ENCODE data around the gene GAPVD1.

The GAPVD1 gene

GRCh38 chr9:125337236-125337635 lies 75.6 kb downstream of the GAPVD1 start:
- TF ChIP-seq CTCF (IDR thresholded peaks at IDR 0.05; ENCODE audit: low read depth, low read length, missing control alignments) = no peak
- H3K4me3 ChIP-seq (replicated peaks; ENCODE audit: low read depth, low read length) = no peak overlapping the region
- DNase-seq (ENCODE audit: extremely low read depth, low read depth) = no peak

- TF ChIP-seq CTCF (IDR thresholded peaks at IDR 0.05; ENCODE audit: low read depth, low read length, missing control alignments) = no peak
- no peak overlapping the region for H3K4me3 ChIP-seq (replicated peaks; ENCODE audit: low read depth, low read length)
- DNase-seq (ENCODE audit: extremely low read depth, low read depth) = no peak
These were observed 77.3 kb downstream of the GAPVD1 start for GRCh38 chr9:125338929-125339328.

- H3K4me3 ChIP-seq (replicated peaks; ENCODE audit: low read depth, low read length) = no peak overlapping the region
- no peak for TF ChIP-seq CTCF (IDR thresholded peaks at IDR 0.05; ENCODE audit: low read depth, low read length, missing control alignments)
- DNase-seq (ENCODE audit: extremely low read depth, low read depth) = no peak
These were observed 79.9 kb downstream of the GAPVD1 start for GRCh38 chr9:125341566-125341965.

- TF ChIP-seq CTCF (IDR thresholded peaks at IDR 0.05; ENCODE audit: low read depth, low read length, missing control alignments) = no peak
- peak; percentile 20 for DNase-seq (ENCODE audit: extremely low read depth, low read depth)
- no peak overlapping the region for H3K4me3 ChIP-seq (replicated peaks; ENCODE audit: low read depth, low read length)
These were observed 82.1 kb downstream of the GAPVD1 start for GRCh38 chr9:125343518-125344275.

GRCh38 chr9:125346080-125346732 lies 84.6 kb downstream of the GAPVD1 start:
- TF ChIP-seq CTCF (IDR thresholded peaks at IDR 0.05; ENCODE audit: low read depth, low read length, missing control alignments) = no peak
- DNase-seq (ENCODE audit: extremely low read depth, low read depth) = no peak
- no peak overlapping the region for H3K4me3 ChIP-seq (replicated peaks; ENCODE audit: low read depth, low read length)

GRCh38 chr9:125355601-125356000 lies 94.0 kb downstream of the GAPVD1 start:
- no peak overlapping the region for H3K4me3 ChIP-seq (replicated peaks; ENCODE audit: low read depth, low read length)
- no peak for TF ChIP-seq CTCF (IDR thresholded peaks at IDR 0.05; ENCODE audit: low read depth, low read length, missing control alignments)
- DNase-seq (ENCODE audit: extremely low read depth, low read depth) = no peak
